Keratinocyte (primary cell): ENCODE results near the gene TEX13B. TPM values are rescaled to one million over a fixed set of nuclear protein-coding genes. Genes with fewer than 3 reads are reported as not detected.

ENCODE experiments used
- DNase-seq: peaks from one replicate; pipeline ENCODE4 v3.0.0-alpha.2; 2011; ENCODE audit warnings: low read depth, missing footprints, low spot score
- FAIRE-seq: peaks from 2 replicates; lab custom pipeline; 2011; peaks lifted over from hg19 to GRCh38; lab: Jason Lieb, UNC
- H2AFZ ChIP-seq: 2 replicates; pipeline ENCODE4 v1.6.0; 2012; ENCODE audit warnings: low read length, control low read depth, inconsistent platforms; ENCODE audit not compliant: control insufficient read depth
- H3K27ac ChIP-seq: 2 replicates; pipeline ENCODE4 v1.5.1; 2011; ENCODE audit warnings: low read length; ENCODE audit not compliant: control insufficient read depth, insufficient read depth
- H3K27me3 ChIP-seq: 3 replicates; pipeline ENCODE4 v1.6.0; 2011; ENCODE audit warnings: low read length; ENCODE audit not compliant: control insufficient read depth, insufficient read depth; ENCODE audit errors: extremely low read depth
- H3K36me3 ChIP-seq, 2 experiments: 2 replicates in 1 of 2; 3 replicates in 1 of 2; pipeline ENCODE4 v1.5.1; 2011; ENCODE audit warnings: low read length in 2 of 2, mild to moderate bottlenecking in 1 of 2; ENCODE audit not compliant: control insufficient read depth in 2 of 2, insufficient read depth in 2 of 2; ENCODE audit errors: extremely low read depth in 1 of 2
- H3K4me1 ChIP-seq: 3 replicates; pipeline ENCODE4 v1.5.1; 2011; ENCODE audit warnings: low read length; ENCODE audit not compliant: control insufficient read depth, insufficient read depth; ENCODE audit errors: extremely low read depth
- H3K4me2 ChIP-seq: 3 replicates; pipeline ENCODE4 v1.6.0; 2011; ENCODE audit warnings: low read depth, low read length; ENCODE audit not compliant: control insufficient read depth, insufficient read depth; ENCODE audit errors: extremely low read depth
- H3K4me3 ChIP-seq, 3 experiments: fragments of 200-600 bp in 1 of 3; sonication (generic) in 1 of 3; 2 replicates in 2 of 3; 3 replicates in 1 of 3; pipeline ENCODE4 v1.5.1; 2011 to 2016; ENCODE audit warnings: low read length in 3 of 3, mild to moderate bottlenecking in 3 of 3, control low read depth in 2 of 3, inconsistent platforms in 1 of 3, low read depth in 1 of 3, mixed read lengths in 1 of 3, mixed run types in 1 of 3, moderate library complexity in 1 of 3; ENCODE audit not compliant: control insufficient read depth in 2 of 3, insufficient read depth in 2 of 3; ENCODE audit errors: extremely low read depth in 1 of 3
- H3K79me2 ChIP-seq: 2 replicates; pipeline ENCODE4 v1.6.0; 2012; ENCODE audit warnings: low read length; ENCODE audit not compliant: control insufficient read depth, insufficient read depth
- H3K9ac ChIP-seq: 3 replicates; pipeline ENCODE4 v1.6.0; 2011; ENCODE audit warnings: low read length; ENCODE audit not compliant: control insufficient read depth, insufficient read depth; ENCODE audit errors: extremely low read depth
- H3K9me1 ChIP-seq: 3 replicates; pipeline ENCODE4 v1.6.0; 2011; ENCODE audit warnings: low read length; ENCODE audit not compliant: control insufficient read depth, insufficient read depth; ENCODE audit errors: extremely low read depth
- H3K9me3 ChIP-seq: 2 replicates; pipeline ENCODE4 v1.5.1; 2012; ENCODE audit warnings: low read depth, low read length; ENCODE audit not compliant: control insufficient read depth
- H4K20me1 ChIP-seq: 3 replicates; pipeline ENCODE4 v1.6.0; 2011; ENCODE audit warnings: low read length; ENCODE audit not compliant: control insufficient read depth, insufficient read depth; ENCODE audit errors: extremely low read depth
- CTCF ChIP-seq, 3 experiments: IDR thresholded peaks in 1 of 3; conservative IDR thresholded peaks in 1 of 3; optimal IDR thresholded peaks in 1 of 3; 2 replicates in 2 of 3; 3 replicates in 1 of 3; pipeline versions ENCODE3 to v1.5.1; 2011; ENCODE audit warnings: low read length in 3 of 3, mild to moderate bottlenecking in 3 of 3, moderate library complexity in 2 of 3, control low read depth in 1 of 3, inconsistent platforms in 1 of 3; ENCODE audit not compliant: insufficient read depth in 2 of 3; ENCODE audit errors: extremely low read depth in 1 of 3
- EZH2 ChIP-seq: IDR thresholded peaks from one replicate; pipeline ENCODE4 v1.6.1; 2012; ENCODE audit warnings: inconsistent platforms, mild to moderate bottlenecking, low read length, moderate library complexity
- dilution Hi-C: fragments of 300-500 bp; cut with MboI; formaldehyde crosslinking; loops from one replicate; pipeline ENCODE4 v1.7.0; 2020; ENCODE audit warnings: low sequenced_read_pairs; ENCODE audit not compliant: extremely low pct_ligation_motif_present
- polyA plus RNA-seq, 5 experiments: library from polyadenylated mRNA; depleted of rRNA in 3 of 5; stranded (reverse) in 3 of 5; stranded (forward) in 1 of 5; unstranded in 1 of 5; fragments of >200 nt; gene quantifications; 1 replicate in 1 of 5; 2 replicates in 3 of 5; 3 replicates in 1 of 5; pipeline versions ENCODE4 v1.2.1 to v1.2.3, GENCODE V29; 2011 to 2012; ENCODE audit warnings: missing spikeins in 2 of 5, low read depth in 1 of 5, low replicate concordance in 1 of 5

The TEX13B gene
- polyA plus RNA-seq, 1 donor (not counting 4 experiments of a cell fraction or from before 2014, with no cell fraction given), result not detected

GRCh38 chrX:107935200-107935599 lies 47.0 kb downstream of the TEX13B start:
- TF ChIP-seq EZH2 (no peak), CTCF (optimal IDR thresholded peaks at IDR 0.05 in 1 of 3, IDR thresholded peaks at IDR 0.05 in 1 of 3, conservative IDR thresholded peaks at IDR 0.05 in 1 of 3; ENCODE audit: extremely low read depth in 1 of 3, insufficient read depth in 2 of 3, low read length in 3 of 3) (no peak)
- no peaks in the 10 kb centered on the region for H3K27me3 ChIP-seq
- H3K4me2 ChIP-seq, result peak overlapping the region; percentile 79
- peaks cover 5% of the 10 kb centered on the region for H3K4me1 ChIP-seq
- peaks cover 0 to 3% of the 10 kb centered on the region in 2 experiments for H3K36me3 ChIP-seq
- dilution Hi-C loops, result no loop called here
- FAIRE-seq (peak; percentile 71), DNase-seq (peak; percentile 70)
- no peaks in the 10 kb centered on the region for H3K9me3 ChIP-seq
- peak overlapping the region; percentile 64 for H2AFZ ChIP-seq
- peak overlapping the region; percentile 85 for H3K9ac ChIP-seq
- H4K20me1 ChIP-seq, result no peaks in the 10 kb centered on the region
- H3K4me3 ChIP-seq, result peak overlapping the region; percentile 52 to 79 (median 70)
- peak overlapping the region; percentile 86 for H3K27ac ChIP-seq
- peaks cover 15% of the 10 kb centered on the region for H3K79me2 ChIP-seq
- H3K9me1 ChIP-seq, result no peaks in the 10 kb centered on the region

- dilution Hi-C loops, result no loop called here
- Histone ChIP-seq H3K79me2 (peaks cover 13% of the 10 kb centered on the region), H3K4me2 (no peak overlapping the region), H3K4me1 (peaks cover 5% of the 10 kb centered on the region), H3K9me1 (no peaks in the 10 kb centered on the region), H3K4me3 (no peak overlapping the region), H2AFZ (no peak overlapping the region), H3K36me3 (no peaks in the 10 kb centered on the region), H3K9me3 (no peaks in the 10 kb centered on the region), H4K20me1 (no peaks in the 10 kb centered on the region), H3K27me3 (no peaks in the 10 kb centered on the region), H3K27ac (no peak overlapping the region), H3K9ac (no peak overlapping the region)
- DNase-seq, result no peak
- TF ChIP-seq EZH2, result no peak
- FAIRE-seq, result no peak
These were observed 47.9 kb downstream of the TEX13B start for GRCh38 chrX:107934262-107934661.

Other genes with a start within 250 kb of the TEX13B start
- gene TSC22D3, start 206.6 kb downstream of the TEX13B start, polyA plus RNA-seq, result 24.6 to 48.5 TPM (median 35.8 TPM) in 3 replicates
- not detected in 3 replicates for gene NCBP2L, start 204.6 kb downstream of the TEX13B start, polyA plus RNA-seq
- 8.9 to 9.6 TPM (median 9.4 TPM) in 3 replicates for gene MID2, start 156.5 kb downstream of the TEX13B start, polyA plus RNA-seq
- gene VSIG1, start 62.7 kb upstream of the TEX13B start, polyA plus RNA-seq, result 3.9 to 7.2 TPM (median 5.0 TPM) in 3 replicates
- gene PSMD10, start 109.2 kb upstream of the TEX13B start, polyA plus RNA-seq, result 65.3 to 89.3 TPM (median 70.2 TPM) in 3 replicates
- gene ATG4A, start 109.4 kb upstream of the TEX13B start, polyA plus RNA-seq, result 14.5 to 19.3 TPM (median 16.5 TPM) in 3 replicates